ENCODE data around the gene ELL2.

Gene ELL2

DNA sequence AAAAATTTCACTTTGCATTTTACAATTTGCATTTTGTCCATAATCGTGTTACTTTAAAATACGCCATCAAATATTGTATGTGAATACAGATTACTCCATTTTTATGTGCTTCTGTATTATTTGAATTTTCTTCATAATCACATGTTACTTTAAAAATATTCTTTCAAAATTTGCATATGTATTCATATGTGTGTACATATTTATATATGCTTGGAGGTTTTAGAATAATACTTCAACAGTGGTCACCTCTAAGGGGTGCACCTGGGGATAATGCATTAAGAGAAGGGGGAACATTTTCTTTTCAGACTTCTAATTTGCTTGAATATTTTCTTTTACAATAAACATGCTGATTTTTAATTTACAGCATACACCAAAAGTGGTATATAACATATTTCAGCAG is 21.9 kb upstream of the ELL2 start:
- DNase-seq (ENCODE audit: low spot score) (no peak), FAIRE-seq (no peak)

DNA sequence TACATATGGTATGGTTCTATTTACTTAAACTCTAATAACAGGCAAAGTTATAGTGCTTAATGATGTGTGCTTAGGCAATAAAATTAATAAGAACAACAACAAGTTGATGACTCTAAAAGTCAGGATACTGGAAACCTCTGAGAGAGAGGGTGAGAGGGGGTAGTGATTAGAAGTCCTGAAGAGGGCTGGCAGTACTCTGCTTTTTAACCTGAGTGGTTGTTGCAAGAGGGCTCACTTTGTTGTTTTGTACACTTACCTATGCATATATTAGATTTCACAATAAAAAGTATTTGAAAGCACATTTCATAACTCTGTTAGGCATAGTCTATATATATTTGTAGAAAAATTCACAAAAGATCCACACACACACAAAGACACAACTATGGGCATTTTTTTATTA is 21.4 kb upstream of the ELL2 start:
- no peak for FAIRE-seq

DNA sequence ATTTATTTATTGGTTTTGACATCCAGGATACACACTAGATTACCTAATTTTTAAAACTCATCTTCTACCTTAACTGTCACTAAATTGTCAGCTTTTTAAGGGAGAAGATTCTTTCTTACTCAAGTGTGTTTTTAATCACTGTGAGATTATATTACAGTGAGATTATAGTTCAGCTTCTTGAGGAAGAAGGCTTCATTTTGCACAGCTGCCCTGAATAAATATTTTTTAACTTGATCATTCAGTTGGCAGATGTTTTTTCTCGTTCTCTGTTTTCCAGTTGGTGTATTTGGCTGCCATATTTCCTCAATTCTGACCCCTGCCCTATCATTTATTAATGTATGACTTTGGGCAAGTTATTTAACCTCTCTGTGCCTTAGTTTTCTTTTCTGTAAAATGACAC is 15.0 kb upstream of the ELL2 start:
- FAIRE-seq (no peak), DNase-seq (ENCODE audit: low spot score) (no peak)

More for the DNA sequence above, 21.4 kb upstream of the ELL2 start:
- no peak for DNase-seq (ENCODE audit: low spot score)

DNA sequence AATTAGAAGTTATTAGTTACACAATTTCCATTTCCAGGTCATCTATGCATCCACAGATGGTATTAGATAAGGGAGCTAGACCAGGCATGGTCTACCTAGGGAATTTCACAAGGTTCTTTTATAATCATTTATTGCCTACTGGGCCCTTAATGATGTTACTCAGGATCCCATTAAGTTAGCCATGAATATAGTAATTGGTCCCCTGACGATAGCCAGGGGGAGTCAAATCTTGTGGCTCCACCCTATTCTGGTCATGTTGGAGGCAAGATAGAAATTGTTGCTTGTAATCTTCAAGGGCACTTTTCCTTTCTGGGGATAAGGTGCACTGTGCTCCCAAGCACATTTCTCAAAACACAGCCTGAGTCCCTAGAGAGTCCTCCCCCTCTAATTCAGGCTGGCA is 14.1 kb upstream of the ELL2 start:
- no peak for FAIRE-seq
- no peak for DNase-seq (ENCODE audit: low spot score)

DNA sequence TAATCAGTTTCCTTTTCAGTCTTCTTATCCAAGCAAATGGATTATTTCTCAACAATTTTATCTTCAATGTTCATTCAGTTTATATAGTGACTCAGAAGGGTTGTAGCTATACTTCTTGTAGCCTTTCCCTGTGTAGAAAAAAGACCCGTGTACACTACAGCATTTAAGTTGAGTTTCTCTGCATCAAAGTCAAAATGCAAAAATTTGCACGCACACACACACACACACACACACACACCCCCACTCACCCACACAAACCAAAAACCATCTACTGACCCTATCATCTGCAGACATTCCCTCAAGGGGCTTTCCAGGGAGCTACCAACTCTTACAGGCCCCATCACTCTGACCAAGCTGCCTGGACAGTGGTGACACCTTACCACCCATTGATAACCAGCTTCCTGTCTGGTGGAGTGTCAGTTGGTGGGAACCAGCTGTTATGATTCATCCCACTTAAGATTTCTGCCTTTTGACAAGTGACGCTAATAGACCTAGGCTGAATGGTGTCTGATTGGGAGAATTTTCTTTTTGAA is 12.2 kb upstream of the ELL2 start:
- DNase-seq (ENCODE audit: low spot score): peak; percentile 12
- FAIRE-seq: no peak

DNA sequence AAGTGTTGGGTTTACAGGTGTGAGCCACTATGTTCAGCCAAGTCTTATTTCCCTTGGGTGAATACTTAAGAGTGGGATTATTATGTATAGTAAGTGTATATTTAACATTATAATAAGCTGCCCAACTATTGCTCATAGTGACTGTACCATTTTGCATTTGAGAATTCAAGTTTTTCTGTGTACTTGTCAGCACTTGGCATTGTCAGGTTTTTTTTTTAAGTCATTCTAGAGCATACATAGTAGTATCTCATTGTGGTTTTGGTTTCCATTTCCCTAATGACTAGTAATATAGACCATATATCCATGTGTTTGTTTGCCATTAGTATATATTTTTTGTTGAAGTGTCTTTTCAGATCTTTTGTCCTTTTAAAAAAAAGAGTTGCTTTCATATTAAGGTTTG is 10.5 kb upstream of the ELL2 start:
- no peak for DNase-seq (ENCODE audit: low spot score)
- FAIRE-seq: no peak

DNA sequence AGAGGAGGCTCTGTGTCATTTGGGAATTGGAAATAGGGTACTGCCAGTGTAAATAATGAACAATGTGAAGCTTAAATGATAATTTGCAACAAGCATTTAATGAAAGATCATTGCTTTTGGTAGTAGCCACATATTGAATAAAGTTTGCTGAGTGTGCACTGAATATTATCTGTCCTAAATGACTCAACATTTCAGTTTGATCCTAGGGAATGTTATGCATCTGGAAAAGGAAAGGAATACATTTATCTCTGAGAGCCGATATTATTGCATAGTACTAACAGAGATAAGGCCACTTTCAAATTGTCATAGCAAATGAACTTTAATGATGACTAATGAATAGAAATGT is 8.7 kb upstream of the ELL2 start:
- no peak for DNase-seq (ENCODE audit: low spot score)
- FAIRE-seq: no peak

DNA sequence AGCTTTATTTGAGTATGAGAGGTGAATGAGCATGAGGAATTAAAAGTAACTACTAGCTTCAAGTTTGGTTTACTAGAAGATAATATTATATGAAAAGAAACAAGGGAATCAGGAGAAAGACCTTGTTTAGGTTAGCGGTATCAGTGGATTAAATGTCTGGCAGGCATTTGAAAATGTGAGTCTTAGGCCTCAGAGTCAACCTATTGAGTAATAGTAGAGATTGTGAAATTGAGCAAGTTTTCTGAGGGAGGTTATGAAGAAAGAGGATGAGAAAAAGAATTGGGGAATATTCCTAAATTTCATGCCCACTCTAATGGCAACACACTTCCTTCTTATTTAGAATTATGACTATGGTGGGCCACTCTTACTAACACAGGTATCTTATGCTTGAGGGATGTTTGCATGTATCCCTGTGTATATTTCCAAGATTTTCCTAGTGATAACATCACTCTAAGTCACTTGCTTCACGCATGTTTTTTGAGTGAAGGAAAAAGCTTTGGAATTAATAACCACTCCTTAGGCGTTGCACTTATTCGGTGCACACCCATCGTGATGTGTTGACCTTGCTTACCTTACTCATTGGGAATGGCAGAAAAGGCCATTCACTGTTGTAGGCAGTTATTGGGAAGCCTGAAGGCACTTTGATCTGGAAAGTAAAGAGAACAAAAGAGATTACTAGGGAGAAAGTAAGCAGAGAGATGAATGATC is 8.2 kb upstream of the ELL2 start:
- FAIRE-seq (no peak), DNase-seq (ENCODE audit: low spot score) (no peak)

DNA sequence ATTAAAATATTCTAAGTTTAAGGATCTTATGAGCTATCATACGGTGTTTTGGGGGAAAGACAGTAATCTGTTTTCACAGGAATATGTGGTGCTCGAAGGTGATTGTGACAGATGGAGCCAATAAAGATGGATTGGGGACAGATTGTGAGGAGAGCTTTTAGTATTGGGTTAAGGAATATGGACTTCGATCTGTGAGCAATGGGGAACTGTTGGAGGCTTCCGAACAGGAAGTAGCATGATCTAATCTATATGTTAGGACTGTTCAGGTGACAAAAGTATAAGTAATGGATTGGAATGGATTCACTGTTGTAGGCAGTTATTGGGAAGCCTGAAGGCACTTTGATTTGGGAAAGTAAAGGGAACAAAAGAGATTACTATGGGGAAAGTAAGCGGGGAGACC is 7.4 kb upstream of the ELL2 start:
- no peak for FAIRE-seq
- DNase-seq (ENCODE audit: low spot score): no peak

DNA sequence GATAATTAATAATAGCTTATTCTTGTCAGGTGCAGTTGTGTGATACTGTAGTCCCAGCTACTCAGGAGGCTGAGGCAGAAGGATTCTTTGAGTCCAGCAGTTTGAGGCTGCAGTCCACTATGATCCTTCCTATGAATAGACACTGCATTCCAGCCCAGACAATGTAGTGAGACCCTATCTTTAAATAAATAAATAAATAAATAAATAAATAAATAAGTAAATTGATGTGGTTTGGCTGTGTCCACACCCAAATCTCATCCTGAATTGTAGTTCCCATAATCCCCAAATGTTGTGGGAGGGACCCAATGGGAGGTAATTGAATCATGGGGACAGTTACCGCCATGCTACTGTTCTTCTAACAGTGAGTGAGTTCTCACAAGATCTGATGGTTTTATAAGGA is 5.6 kb upstream of the ELL2 start:
- no peak for DNase-seq (ENCODE audit: low spot score)
- FAIRE-seq: no peak

DNA sequence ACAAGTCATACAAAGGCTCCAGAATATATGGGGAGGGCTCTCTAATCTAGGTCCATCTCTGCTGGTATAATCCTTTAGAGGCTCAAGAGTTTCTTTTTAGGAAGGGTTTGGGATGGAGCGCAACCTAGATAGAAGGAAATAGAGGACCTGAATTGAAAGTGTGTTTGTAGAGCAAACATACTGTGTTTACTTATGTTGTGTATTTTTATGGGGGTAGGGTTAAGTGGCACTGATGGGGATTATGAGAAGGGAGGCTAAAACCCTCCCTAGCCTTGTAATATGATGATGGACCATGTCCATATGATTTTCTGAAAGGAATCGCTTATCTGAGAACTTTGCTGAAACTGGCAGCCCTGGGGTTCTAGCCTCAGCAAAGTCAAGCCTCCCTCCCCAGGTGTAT is 4.4 kb upstream of the ELL2 start:
- DNase-seq (ENCODE audit: low spot score) (no peak), FAIRE-seq (no peak)

DNA sequence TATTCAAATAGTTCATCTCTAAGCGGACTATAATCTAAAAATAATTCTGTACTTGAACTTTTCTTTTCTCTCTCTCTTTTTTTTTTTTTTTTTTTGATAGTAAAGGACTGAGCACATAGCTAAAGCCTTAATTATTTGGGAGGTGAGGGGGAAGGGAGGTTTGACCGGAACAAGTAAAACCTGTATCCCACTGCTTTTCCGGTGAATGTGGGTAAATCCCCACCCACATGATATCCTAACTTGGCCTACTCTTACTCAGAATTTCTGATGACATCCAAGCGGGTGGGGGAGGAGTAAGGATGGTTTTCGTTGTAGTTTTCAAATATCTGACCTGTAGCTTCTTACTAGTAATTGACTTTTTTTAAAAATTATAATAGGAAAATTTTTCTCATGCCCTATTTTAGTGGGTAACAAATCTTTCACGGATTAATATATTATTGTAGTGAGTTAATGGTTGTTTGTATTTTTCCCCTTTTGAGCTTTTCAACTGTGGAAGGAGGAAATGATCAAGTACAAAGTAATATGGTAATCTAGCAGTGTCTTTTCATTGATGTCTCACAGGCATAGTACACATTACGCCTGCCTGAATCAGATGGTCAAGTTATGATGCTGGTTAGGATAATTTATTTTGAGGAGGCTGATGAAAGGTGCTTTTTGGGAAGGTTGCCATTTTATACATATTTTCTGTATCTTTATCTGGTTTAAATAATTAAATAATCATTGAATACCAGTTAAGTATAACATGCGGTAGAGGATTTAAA is 2.2 kb upstream of the ELL2 start:
- no peak for FAIRE-seq
- peak; percentile 7 for DNase-seq (ENCODE audit: low spot score)

DNA sequence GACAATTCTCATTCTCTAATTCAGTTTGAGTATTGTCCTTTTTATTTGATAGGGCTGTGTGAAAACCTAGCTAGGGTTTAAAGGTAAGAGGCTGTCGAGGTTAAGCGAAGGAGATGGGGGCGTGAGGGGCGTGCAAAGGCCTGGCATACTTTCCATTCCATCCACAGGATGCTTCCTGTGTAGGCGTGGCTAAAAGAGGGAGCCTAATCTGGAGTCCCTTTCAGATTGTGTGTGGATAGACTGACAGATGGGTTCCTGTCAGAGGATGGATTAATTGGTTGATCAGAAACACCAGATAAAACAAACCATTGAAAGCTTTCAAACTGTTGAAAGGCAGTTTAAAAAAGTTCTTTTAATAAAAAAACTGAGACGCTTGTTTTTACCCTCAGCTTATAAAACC is 1.1 kb upstream of the ELL2 start:
- peak; percentile 38 for DNase-seq (ENCODE audit: low spot score)
- no peak for FAIRE-seq

DNA sequence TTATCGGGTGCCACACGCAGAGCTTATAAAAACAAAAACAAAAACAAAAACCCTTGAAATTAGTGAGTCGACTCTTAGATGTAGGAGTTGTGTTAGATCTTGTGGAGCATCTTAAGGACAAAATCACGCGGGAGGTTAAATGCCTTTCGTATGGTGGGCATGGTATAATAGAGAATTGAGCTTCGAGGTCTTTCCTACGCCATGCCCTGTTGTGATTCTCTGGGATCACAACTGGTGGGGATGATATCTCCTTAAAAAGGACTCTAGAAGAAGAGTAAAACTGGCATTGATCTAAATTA is 773 bp upstream of the ELL2 start:
- no peak for FAIRE-seq
- DNase-seq (ENCODE audit: low spot score): no peak

DNA sequence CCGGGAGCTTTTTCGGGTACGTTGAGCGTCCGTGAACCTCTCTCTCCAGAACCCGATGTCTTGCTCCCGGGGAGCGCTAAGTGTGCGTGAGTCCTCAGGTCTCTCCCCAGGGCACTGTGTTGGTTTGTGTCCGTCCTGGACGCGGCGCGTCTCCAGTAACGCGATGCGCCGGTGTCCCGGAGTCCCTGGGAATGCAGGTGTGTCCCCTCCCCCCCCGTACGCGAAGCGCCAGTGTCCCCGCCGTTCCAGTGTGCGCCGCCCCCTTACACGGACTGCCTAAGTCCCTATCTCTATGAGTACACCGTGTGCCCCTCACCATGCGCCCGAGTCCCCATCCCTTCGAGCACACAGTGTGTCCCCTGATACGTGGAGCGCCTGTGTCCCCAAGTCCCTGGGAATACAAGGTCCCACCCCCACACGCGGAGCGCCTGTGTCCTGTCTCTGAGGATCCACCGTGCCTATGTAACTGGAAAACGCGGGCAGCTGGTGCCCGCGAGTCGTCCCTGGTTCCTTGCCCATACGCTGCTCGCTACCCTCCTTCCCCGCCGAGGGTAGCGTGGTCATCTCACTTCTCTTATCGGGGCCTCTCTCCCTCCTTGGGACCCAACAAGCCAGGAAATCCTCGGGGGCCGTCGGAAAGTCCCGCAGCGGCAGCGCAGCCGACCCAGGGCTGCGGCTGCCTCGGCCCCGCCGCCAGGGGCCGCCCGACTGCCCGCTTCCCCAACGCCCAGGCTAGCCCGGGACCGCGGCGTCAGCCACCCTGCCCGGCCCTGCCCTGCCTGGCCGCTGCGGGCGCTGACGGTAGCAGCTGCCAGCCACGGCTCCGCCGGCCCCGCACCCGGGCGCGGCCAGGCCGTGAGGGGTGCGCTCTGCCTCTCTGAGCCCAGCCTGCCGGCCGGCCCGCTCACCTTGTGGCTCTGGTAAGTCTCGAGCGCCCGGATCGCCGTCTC is 709 bp downstream of the ELL2 start:
- FAIRE-seq (no peak), DNase-seq (ENCODE audit: low spot score) (peak; percentile 84)

DNA sequence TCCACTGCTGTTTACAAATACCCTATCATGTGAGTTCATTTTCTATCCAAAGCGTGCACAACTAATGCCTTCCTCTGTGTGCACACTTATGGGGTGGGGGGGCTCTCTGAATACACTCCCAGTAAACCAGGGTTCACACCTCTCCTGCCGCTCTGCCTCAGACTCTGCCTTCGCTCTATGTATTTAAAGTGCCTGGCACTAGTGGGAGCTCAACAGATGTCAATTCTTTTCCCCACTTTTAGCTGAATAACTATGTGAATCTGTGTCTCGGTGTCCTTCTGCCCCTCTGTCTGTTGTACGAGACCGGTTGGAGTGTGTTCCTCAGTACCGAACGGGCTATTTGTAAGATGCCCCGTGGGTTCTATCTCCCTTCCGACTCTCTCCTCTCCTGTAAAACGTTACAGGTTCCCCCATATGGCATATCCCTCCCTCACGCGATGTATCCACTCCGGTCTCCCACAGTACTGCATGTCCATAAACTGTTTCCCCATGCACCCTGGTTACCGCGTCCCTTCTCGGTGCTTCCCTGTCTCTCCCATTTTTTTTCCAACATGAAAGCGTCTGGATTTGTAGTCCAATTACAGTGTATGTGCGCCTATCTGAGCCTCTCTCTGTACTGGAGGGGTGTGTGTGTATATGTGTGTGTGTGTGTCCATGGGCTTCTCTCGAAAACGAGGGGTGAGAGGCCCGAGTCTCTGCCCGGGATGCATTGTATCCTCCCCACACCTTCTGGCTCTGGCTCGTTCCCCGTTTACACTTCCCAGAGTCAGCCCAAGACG is 1.6 kb downstream of the ELL2 start:
- no peak for FAIRE-seq
- DNase-seq (ENCODE audit: low spot score): peak; percentile 19

DNA sequence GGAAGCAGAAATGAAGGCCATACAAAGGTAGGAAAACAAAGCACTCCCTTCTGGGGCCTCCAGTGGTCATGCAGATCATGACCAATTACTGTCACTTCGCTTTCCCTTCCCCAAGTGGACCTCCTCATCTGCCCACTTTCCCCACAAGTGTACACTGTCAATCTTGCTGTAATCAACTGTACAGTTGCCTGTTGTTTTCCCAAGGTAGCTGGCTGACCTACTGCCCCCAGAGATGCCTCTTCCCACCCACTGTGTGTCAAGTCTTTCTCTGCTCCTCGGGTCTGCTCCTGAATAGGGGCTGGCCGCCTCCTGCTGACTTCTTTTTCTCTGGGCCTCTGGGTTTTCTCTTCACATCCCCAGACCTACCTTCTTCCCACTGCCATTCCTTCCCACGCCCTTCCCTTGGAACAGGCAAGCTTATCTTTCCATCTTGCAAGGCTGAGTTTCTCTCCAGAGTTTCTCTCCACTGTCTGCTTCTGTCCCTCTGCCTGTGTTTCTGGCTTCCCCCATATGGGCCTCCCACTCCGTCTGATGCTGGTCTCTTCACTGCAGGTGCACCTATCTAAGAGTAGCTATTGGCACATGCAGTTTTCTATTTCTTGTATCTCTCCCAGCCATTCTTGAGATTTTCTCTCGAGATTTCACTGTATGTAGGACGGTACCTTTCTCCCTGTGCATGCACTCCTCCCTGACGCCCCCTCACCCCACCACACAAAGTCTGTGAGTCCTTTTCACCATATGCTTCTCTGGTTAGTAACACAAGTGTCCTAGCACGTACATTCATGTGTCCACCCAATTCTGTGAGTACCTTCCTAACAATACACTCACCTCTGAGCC is 2.4 kb downstream of the ELL2 start:
- FAIRE-seq (no peak), DNase-seq (ENCODE audit: low spot score) (no peak)

DNA sequence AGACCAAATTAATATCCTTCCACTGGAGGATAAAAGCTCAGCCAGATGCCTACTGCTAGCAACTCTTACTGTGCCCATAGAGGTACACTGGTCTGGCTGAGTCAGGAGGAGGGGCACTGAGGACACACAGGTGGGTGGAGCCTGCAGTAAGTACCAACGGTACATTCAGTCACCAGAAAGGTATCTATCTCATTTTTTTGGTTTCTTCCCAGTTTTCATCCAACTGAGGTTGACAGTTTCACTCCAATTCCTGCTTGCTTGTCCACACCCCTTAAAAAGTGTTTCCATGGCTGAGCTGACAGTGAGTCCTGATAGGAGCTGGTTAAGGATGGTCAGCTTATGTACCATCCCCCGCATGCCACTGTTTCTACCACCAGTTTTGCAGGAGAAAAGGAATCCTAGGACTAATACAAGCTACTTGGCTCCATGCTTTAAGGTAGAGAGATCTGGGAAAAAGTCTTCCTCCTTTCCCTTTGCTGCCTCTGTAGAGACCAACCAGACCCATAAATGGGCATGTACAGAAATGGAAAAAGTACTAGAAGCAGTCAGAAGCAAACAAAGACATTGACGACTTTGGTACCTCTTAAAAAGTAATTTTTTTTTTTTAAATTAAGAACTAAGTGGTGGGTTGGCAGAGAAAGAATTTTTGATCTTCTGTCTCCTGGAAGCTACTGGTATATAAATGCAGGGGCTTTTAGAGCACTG is 3.2 kb downstream of the ELL2 start:
- peak; percentile 39 for DNase-seq (ENCODE audit: low spot score)
- no peak for FAIRE-seq

DNA sequence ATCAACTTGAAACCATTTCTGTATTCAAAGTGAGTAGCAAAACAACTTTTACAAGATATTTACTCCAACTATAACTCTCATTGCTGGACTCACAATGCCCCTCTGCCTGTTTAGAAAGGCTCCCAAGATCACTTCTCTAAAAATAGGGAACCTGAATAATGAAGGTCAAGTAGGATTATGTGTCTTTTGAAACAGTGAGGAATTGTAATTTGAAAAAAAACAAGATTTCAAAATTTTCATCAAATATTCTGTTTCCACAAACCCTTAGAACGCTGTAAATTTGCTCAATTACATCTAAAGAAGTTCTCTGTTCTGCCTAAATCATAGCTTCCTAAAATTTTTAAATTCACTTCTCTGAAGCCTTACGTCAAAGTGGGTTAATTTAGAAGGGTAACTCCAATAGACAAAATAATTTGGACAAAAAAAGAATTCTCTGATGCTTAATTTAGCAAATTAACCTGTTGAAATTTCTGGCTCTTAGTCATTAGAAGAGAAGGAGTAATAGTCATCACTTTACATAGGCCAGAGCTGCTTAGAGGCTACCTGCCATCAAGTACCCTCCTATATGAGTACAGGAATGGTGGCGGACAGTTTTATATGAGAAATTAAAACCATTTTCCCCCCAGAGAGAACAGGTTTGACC is 4.0 kb downstream of the ELL2 start:
- FAIRE-seq (no peak), DNase-seq (ENCODE audit: low spot score) (no peak)

Data from urothelium cell line (cell line).